CD4-positive, alpha-beta T cell treated with Interleukin-12 subunit alpha and Interleukin-12 subunit beta, for 1 hour (primary cell): ENCODE measurements around the gene SPECC1L.

ENCODE experiments used
- DNase-seq: peaks from one replicate; pipeline ENCODE4 v3.0.0-alpha.2; 2020

SPECC1L gene

DNA sequence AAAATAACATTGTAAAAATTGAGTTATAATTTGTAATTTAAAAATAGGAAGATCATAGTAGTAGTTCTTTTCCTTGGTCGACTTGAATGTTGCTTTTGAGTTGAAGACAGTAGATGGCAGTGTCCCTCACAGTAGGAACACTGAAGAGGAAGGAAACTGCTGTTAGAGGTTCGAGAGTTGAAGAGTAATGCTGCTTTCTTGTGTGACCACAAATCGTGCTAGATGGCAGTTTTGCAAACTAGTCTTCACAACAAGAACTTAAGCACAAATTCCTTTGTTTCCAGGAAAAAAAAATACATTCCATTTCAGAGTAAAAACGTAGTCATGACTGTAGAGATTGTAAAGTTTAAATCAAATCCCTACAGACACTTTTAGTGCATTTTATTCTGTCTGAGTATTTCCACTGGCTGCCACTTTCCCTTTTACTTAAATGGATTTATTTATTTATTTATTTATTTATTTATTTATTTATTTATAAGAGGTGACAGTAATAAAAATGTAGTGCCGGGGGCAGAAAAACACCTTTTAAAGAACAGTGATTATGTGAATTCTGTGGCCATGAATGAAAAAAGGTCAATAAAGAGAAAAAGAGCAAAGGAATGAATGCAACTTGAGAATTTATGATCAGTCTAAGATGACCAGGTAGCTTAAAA lies 54.6 kb downstream of the SPECC1L start:
- peak; percentile 58 for DNase-seq

DNA sequence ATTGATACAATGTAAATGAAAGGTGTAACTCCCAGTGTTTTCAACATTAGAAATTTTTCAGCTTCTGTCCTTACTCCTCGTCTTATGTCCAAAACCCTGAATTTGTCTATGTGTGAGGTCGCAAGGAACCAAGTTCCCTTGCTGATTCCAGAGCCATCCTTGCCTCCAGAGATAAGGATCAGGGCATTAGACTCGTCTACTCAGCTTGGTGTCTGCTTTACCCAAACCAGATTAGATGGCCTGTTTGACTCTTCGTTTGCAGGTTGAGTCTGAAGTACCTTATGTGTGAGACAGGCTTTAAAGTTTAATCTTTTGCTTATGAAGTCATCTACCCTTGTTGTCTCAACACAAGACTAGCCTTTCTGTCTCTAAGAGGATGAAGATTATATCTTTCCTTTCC lies 55.6 kb downstream of the SPECC1L start:
- DNase-seq = no peak

DNA sequence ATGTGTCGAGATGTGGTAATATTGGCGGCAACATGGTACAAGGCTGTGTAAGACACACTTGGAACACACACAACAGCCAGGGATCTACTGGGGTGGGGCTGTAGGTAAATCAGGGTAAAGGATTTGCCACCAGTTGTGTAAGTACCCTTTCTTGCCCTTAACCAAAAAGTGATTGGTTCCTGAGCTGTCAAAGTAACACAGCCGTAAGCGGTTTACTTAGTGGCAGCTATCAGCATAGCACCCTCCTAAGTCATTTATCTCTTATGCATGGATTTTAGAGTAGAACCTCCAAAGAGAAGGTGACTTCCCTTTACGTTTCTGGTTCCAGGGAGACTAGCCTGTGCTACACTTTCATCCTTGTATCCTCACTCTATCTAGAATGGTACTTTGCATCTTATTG lies 57.2 kb downstream of the SPECC1L start:
- DNase-seq = no peak

DNA sequence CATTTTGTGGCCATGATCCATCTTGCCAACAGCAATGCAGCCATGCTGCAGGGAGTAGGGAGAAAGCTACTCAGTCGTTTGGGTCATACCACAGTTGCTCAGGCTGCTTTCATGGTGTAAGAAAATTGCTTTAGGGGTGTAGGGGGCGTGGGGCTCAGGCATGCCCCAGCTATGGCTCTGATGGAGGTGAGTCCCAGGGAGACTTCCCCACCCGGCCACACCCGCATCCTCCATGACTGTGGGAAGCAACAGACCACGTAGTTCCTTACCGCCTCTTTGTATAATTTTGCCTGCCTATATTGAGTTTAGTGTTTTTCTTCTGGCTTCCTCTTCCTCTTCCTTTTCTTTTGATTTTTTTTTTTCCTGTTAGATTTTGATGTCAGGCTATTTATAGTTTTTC lies 58.8 kb downstream of the SPECC1L start:
- no peak for DNase-seq

DNA sequence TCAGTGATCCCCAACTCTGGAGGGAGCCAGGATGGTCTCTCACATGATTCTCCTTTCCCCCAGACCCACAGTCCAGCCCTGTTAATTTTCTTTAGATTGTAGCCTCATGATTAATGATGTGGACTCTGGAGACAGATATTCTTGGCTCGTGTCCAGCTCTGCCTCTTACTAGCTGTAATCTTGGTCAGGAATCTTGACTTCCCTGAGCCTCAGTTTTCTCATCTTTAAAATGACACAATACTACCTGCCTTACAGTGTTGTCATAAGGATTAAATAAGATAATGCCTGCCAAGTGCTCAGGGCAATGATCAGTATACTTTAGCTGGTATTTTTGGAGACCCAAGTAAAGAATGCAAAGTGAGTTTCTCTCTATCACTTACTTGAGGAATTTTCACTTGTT lies 60.0 kb downstream of the SPECC1L start:
- DNase-seq = no peak

DNA sequence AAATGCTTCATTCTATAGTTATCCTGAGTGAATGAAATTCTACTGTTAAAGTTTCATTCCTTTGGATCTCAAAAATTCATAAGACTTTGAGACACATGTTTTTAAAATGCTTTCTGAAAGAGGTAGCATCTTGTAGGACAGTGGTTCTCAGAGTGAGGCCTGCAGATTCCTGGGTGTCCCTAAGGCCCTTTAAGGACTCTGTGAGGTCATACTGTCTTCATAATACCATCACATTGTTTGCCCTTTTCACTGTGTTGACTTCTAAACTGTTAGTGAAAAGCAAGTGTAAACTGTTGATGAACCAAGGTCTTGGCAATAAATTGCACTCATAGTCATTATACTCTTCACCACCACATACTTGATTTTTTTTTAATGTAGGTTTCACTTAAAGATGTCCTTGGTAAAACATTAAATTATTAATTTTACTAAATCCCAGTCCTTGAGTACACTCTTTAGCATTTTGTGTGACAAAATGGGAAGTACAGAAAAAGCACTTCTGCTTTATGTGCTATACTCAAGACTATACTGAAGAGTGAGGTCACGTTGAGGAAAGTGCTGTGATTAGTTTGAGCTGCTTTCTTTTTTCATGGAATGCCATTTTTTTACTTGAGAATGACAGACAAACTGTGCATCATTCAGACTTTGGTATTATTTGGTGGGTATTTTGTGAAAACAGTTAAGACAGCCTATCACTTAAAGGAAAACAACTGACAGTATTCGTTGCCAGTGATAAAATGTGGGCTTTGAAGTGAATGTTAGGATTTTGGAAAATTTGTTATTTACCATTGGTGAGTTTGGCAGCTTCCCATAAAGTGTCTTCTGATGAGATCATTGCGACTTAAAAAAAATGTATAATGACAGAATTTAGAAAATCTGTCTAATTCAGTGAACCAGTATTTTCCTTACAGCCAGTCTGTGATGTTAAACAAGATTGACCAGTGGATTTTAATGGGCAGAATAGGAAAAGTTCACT lies 61.1 kb downstream of the SPECC1L start:
- DNase-seq = no peak

DNA sequence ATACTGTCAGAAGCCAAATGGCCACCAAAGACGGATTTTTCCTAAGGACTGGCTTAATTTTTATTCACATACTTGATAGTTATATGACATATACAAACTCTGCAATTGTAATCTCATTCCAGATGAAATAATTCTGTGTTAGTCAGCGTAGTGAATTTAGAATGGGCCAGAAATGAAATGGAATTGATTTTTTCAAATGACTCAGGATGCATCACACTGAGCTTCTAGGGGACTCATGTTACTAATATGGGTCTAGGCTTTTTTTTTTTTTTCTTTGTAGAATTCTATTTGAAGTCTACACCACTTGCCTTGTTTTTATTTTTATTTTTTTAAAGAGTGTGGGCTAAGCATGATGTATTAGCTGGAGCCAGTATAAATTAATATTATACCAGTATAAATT lies 62.7 kb downstream of the SPECC1L start:
- DNase-seq = no peak

DNA sequence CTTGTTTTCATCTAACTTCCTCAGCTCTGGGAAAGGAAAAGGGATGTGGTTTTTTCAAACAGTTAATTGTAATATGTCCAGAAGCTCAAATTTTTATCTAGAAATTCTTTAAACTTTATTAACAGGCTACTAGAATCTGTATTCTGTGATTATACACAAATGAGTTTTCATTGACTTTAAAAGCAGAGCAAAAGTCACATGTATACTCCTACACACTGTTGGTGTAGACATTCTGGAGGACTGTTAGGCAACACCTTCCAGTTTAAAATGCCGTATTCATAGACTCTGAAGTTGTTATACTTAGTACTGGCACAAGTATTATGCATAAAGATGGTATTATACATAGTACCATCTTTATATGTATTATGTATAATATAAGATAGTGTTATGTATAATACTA lies 64.9 kb downstream of the SPECC1L start:
- no peak for DNase-seq

DNA sequence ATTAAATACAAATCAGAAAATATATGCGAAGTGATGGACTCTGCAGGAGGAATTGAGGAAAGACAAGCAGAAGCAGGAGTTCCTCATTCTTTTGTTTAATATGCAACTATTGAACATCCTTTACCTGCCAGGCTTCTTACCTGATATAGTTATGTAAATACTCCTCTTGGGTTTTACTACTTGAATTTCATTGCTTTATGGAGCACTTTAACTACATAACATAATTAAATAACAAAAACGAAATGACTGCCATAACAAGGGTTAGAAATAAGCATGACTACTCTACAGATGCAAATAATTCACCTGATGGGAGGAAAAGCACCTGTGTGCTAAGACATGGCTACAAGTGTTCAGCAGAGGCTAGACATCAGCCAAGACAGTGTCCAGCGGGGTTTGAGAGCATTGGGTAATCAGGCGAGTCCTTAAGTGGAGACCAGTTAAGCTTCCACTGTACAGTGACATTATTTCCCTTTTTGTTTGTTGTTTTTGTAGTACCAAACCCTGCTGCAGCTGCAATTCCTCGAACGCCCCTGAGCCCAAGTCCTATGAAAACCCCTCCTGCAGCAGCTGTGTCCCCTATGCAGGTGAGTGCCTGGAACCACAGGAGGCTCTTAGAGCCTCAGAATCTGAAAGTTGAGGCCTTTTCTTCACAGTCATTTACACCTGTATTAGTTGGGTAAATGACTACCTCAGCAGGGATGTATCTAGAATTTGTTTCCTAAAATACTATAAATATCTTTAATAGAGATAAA lies 67.4 kb downstream of the SPECC1L start:
- DNase-seq = no peak

DNA sequence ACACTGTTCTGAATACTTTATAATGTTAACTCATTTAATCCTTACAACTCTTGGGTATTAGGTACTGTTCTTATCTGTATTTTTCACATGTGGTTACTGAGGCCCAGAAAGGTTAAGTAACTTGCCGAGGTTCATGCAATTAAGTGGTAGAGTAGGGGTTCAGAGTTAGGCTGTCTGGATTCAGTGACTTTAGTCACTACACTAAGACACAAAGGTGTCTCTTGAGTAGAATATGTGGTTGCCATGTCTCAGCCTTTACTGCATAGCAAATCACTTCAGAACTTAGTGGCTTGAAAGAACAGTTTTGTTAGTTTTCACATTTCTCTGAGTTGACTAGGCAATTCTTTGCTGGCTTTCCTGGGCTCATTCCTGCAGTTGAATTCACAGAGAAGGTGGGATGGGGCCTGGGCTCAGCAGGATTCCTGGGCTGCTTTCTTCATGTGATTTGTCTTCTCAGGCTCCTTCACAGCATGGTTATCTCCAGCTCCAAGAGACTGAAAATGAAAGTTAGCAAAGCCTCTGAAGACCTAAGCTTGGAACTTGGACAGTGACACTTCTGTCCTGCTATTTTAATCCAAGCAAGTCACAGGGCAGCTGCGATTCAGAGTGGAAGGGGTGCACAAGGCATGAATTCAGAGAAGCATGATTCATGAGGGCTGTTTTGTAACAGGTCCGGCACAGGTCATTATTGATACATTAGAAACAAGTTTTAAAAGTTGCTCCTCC lies 68.3 kb downstream of the SPECC1L start:
- DNase-seq = no peak

DNA sequence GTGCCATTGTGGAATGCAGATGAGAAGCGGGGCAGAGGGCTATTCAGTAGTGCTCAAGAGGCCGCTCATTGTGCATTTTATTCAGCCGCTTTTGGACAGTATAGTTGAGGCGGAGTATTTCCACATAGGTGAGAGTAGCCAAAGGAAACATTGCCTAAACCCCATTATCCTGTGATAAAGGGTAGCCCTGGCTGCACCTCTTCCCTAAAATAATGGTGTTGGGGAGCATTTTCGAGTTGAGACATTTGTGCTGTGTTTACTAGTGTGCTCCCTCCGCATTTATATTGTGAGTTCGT lies 68.8 kb downstream of the SPECC1L start:
- DNase-seq = no peak

DNA sequence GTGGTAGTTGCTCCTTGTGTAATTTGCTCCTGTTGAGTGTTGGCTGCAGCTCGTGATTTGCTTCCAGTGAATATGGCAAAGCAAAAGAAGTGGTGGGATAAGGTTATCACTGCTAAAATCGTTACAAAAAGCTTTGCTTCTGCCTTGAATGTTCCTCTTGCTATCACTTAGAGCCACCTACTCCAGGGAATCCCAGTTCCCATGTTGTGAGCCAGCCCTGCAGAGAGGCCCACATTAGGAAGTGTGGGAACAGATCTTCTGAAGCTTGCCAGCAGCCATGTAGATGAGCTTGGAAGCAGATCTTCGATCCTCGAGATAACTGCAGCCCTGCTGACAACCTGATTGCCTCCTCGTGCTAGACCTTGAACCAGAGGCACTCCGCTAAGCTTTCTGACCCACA lies 71.0 kb downstream of the SPECC1L start:
- DNase-seq = no peak

DNA sequence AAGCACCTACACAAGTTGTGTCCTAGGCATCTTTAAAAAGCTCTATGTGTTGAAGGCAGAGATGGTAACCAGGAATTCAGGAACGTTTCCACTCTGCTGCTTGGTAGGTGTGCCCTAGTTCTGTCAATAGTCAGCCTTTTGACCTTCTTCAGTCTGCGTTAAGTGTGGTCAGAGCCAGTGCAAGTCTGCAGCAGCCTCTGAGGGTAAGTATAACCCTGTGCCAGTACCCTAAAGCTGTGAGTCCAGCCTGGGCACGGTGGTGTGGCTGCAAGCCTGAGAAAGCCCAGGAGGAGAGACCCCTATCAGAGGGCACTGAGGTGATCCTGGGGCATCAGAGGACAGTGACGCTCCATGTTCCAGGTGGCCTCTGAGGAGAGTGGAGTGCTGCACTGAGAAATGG lies 80.0 kb downstream of the SPECC1L start:
- DNase-seq = no peak

DNA sequence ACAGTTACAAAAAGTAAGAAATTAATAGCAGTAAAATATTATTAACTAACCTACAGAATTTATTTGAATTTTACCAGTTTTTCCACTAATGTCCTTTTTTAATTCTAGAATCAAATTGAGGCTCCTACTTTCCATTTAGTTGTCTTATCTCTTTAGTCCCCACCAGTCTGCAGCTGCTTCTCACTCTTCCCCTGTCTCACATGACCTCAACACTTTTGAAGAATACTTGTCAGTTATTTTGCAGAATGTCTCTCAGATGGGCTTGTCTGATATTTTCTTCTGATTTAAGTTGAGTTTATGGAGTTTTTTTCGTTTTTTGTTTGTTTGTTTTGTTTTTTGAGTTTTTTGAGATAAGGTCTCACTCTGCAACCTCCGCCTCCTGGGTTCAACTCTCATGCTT lies 82.5 kb downstream of the SPECC1L start:
- DNase-seq = no peak

DNA sequence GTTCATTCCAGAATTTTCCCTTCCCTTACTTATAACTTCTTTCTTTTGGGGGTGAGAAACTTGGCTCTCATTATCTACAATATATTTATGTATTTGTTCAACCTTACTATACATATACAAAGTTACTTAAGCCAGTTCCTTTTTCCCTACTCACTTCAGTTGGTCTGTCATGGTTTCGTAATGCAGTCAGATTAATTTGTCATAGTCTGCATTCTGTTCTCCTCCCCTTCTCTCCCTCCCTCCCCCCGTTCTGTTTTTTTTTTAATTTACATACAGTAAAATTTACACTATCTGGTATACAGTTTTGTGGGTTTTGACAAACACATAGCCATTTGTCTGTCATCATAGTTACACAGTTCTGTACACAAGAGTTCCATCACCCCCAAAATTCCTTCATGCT lies 84.9 kb downstream of the SPECC1L start:
- DNase-seq = no peak

DNA sequence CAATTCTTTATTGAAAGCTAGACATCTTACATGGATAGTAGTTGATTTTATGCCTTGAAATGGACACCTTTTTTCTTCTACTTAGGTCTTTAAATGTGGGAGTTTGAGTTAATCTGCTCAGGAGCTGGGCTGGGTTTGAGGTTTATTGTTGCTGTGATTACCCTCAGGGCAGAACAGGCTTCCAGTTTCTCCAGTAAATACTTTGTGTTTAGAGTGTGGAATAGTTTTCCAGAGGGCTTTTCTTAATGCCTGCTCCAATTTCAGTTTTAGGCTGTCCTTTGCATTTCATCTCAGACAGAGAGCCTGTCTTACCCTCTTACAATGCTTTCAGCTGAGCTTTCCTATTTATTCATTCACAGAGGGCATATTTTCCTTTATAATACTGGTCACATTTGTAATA lies 86.9 kb downstream of the SPECC1L start:
- DNase-seq = no peak

DNA sequence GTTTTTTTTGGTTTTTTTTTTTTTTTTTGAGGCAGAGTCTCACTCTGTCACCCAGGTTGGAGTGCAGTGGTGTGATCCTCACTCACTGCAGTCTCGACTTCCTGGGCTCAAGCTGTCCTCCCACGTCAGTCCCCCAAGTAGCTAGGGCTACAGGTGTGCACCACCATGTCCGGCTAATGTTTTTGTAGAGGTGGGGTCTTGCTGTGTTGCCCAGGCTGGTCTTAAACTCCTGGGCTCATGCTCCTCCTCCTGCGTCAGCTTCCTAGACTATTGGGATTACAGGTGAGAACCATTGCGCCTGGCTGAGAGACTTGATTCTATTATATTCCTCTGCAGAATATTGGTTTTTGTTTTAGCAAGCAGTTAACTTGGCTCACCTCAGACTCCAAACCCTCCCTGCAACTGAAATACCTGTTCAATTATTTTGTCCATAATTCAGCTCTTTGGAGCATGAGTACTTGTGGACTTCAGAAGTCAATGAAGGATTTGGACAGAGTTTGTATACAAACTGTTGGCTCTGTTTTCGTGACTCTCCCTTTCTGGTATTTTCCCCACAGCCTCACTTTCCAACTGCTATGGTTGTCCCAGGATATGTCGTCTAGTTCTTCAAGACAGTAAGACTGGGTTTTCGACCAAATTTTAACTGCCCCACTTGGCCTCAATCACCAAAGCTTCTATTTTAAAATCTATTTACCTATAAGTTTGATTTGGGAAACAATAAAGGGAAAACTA lies 87.6 kb downstream of the SPECC1L start:
- DNase-seq = no peak

DNA sequence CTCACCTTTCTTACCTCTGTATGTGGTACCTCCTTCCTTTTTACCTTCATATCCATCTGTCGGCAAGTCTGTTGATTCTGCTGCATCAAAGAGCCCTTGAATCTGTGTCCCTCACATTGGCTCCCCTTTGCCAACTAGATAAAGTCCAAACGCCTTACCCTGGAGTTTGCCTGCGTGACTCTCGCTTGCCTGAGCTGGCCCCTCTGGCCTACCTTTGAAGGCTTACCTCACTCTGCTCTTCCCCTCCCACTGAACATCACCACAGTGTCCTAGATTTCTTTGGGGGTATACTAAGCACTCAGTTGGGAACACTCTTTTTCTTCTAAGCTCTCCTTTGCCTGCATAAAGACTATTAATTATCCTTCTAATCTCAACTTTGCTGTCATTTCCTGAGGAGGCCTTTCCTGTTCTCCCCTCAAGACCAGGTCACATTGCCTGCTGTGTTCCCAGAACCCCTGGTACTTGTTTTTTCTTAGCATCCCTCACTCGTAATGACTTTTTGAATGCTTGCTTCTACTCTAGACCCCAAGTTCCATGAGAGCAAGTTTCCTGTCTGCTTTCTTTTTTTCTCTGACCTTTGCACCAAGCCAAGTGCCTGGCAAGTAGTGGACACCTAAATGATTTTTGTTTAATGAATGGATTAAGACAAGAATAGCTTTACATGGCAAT lies 89.0 kb downstream of the SPECC1L start:
- DNase-seq = no peak

DNA sequence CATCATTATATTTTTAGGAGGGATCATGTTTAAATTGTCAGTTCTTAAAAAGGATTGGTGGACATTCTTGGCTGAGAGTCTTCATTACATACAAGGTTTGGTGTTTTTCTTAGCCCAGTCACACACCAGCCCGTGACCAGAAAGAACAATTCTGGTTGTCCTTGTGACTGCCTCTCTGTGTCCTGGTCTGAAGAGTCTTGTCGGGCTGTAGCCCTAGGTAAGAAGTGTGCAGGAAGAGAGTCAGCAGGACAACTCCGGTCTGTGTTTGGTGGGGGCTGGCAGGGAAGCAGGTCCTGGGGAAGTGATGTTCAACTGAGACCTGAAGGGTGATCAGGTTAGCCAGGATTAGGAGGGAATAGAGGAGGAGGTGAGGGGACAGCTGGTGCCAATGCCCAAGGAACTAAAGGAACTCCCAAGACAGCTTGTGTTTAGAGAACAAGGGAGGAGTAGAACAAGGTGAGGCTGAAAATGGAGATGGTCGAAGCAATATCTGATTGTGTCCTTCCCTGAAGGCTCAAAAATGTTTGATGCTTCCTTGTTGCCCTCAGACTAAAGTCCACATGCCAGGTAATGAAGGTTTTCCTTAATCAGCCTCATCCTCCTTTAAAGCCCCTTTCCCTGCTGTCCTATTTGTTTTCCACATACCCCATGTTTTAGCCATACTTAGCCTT lies 91.5 kb downstream of the SPECC1L start:
- no peak for DNase-seq

DNA sequence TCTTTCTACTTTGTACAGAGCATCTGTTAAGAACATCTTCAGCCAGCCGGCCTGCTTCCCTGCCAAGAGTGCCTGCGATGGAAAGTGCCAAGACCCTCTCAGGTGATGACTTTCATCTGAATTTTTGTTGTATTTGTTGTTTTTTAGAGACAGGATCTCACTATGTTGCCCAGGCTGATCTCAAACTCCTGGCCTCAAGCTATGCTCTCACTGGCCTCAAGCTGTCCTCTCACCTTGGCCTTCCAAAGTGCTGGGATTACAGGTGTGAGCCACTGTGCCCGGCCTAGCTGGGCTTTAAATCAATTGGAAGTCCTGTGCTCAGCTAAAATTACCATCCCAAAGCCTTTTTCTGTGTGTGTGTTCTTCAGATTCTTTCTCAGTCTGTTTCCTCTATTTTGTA lies 92.6 kb downstream of the SPECC1L start:
- DNase-seq = no peak

DNA sequence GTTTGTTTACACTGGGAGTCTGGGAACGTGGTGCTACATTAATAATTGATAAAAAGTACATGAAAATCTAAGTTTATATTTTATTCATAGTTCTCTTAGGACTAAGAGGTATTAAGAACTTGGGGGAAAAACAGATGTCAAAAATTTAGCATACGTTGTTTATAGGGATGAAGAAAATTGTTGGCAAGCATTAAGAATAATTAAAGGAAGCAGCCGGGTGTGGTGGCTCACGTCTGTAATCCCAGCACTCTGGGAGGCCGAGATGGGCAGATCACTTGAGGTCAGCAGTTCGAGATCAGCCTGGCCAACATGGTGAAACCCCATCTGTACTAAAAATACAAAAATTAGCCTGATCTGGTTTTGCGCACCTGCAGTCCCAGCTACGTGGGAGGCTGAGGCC lies 96.1 kb downstream of the SPECC1L start:
- DNase-seq = no peak
